ENCODE results near the gene STAB2. TPM values are rescaled to one million over a fixed set of nuclear protein-coding genes. Genes with fewer than 3 reads are reported as not detected.
A peak's percentile ranks its signal among the peaks of the same experiment; 100 is the strongest.

STAB2 gene
- total and polyA plus RNA-seq, 2 of the 4 experiments (the other 2 are of a cell fraction): not detected

DNA sequence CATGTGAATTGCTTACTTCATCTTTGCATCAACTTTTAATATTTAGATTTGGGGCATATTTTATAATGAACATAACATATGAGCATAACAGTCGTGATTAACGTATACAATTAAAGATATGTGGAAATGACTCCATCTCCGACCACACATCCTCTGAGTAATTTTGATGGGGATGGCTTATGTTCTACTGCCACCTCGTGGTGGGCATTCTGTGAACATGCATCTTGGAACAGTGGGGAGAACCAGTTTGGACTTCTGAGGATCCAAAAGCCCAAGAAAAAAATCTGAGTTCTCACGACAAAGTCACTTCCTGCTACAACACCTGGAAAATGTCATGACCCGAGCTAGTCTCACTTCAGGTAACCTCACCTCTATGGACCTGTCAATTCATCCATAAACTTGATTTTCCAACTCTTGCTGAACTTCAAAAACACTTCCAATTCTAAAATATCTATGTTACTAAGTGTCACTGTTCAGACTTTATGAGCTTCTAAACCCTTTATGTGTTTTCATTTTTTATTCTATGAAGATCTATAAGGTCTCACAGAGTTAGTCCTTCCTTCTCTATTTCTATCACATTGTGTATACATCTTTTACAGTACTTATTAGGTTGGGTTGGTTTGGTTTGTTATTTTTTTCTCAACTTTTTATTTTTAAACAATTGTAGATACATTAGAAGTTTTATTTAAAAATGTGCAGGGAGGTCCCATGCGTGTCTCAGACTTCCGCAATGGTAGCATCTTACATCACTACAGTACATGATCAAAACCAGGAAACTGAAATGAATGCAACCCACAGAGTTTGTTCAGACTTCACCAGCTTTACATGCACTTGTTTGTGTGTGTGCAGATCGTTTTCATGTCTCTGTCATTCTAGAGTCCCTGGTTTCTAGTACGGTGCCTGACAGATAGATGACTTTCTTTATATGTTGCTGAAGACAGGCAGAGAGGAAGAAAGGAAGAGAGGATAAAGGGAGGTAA is 38.2 kb upstream of the STAB2 start (continued):
- TF ChIP-seq, protein P1, sequence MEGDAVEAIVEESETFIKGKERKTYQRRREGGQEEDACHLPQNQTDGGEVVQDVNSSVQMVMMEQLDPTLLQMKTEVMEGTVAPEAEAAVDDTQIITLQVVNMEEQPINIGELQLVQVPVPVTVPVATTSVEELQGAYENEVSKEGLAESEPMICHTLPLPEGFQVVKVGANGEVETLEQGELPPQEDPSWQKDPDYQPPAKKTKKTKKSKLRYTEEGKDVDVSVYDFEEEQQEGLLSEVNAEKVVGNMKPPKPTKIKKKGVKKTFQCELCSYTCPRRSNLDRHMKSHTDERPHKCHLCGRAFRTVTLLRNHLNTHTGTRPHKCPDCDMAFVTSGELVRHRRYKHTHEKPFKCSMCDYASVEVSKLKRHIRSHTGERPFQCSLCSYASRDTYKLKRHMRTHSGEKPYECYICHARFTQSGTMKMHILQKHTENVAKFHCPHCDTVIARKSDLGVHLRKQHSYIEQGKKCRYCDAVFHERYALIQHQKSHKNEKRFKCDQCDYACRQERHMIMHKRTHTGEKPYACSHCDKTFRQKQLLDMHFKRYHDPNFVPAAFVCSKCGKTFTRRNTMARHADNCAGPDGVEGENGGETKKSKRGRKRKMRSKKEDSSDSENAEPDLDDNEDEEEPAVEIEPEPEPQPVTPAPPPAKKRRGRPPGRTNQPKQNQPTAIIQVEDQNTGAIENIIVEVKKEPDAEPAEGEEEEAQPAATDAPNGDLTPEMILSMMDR (conservative IDR thresholded peaks at IDR 0.05; ENCODE audit: low read depth, low read length): peak; percentile 94
